Measurements from ENCODE around the gene C12orf57. TPM values are rescaled to one million over a fixed set of nuclear protein-coding genes. Genes with fewer than 3 reads are reported as not detected.

The C12orf57 gene
- total RNA-seq, 2 donors from 2014 or later, result 352 to 711 TPM

- no peak overlapping the region for H3K27ac ChIP-seq
- H3K27me3 ChIP-seq (replicated peaks; ENCODE audit: insufficient read depth), result no peaks in the 10 kb centered on the region
- peaks cover 6% of the 10 kb centered on the region for H3K4me1 ChIP-seq (replicated peaks)
- no peaks in the 10 kb centered on the region for H3K36me3 ChIP-seq
- WGBS, result 72% methylated on average over 28 of the region's 28 CpGs
- no peak overlapping the region for H3K4me3 ChIP-seq
- DNase-seq (ENCODE audit: low spot score), result no peak
- H3K9me3 ChIP-seq, result no peaks in the 10 kb centered on the region
- intact Hi-C loops (cut with DNase I), result no loop called here
- no peak for TF ChIP-seq POLR2AphosphoS5 (IDR thresholded peaks at IDR 0.05)
- no peak for TF ChIP-seq POLR2A (IDR thresholded peaks at IDR 0.05)
- no peak for TF ChIP-seq CTCF (IDR thresholded peaks at IDR 0.05)
Observed at GRCh38 chr12:6957741-6958608, 14.2 kb downstream of the C12orf57 start.

GRCh38 chr12:6958609-6959057 lies 14.8 kb downstream of the C12orf57 start:
- Histone ChIP-seq H3K4me1 (replicated peaks) (peaks cover 6% of the 10 kb centered on the region), H3K4me3 (no peak overlapping the region), H3K27ac (peak overlapping the region in 1 of 2 donors; percentile 26), H3K27me3 (replicated peaks; ENCODE audit: insufficient read depth) (no peaks in the 10 kb centered on the region), H3K36me3 (no peaks in the 10 kb centered on the region), H3K9me3 (no peaks in the 10 kb centered on the region)
- DNase-seq (ENCODE audit: low spot score), result no peak
- intact Hi-C loops (cut with DNase I), result no loop called here
- TF ChIP-seq POLR2AphosphoS5 (IDR thresholded peaks at IDR 0.05), result no peak
- TF ChIP-seq POLR2A (IDR thresholded peaks at IDR 0.05), result no peak
- TF ChIP-seq CTCF (IDR thresholded peaks at IDR 0.05), result no peak
- WGBS, result 84% methylated on average over 10 of the region's 10 CpGs

- Histone ChIP-seq H3K4me3 (no peak overlapping the region), H3K36me3 (no peaks in the 10 kb centered on the region), H3K4me1 (replicated peaks) (peaks cover 6% of the 10 kb centered on the region), H3K9me3 (no peaks in the 10 kb centered on the region), H3K27ac (peak overlapping the region in 1 of 2 donors; percentile 26), H3K27me3 (replicated peaks; ENCODE audit: insufficient read depth) (no peaks in the 10 kb centered on the region)
- no peak for DNase-seq (ENCODE audit: low spot score)
- WGBS, result 72% methylated on average over 23 of the region's 24 CpGs
- TF ChIP-seq POLR2AphosphoS5 (IDR thresholded peaks at IDR 0.05) (no peak), POLR2A (IDR thresholded peaks at IDR 0.05) (no peak), CTCF (IDR thresholded peaks at IDR 0.05) (no peak)
- intact Hi-C loops (cut with DNase I), result no loop called here
Observed at GRCh38 chr12:6959058-6959804, 15.4 kb downstream of the C12orf57 start.

- no peak for DNase-seq (ENCODE audit: low spot score)
- H3K4me3 ChIP-seq, result no peak overlapping the region
- TF ChIP-seq CTCF (IDR thresholded peaks at IDR 0.05) (no peak), POLR2A (IDR thresholded peaks at IDR 0.05) (no peak), POLR2AphosphoS5 (IDR thresholded peaks at IDR 0.05) (no peak)
- no peaks in the 10 kb centered on the region for H3K36me3 ChIP-seq
- WGBS, result 89% methylated on average over 18 of the region's 26 CpGs
- intact Hi-C loops (cut with DNase I), result loop anchor here (10.0 kb wide), 1 partner anchor 85 kb away; the partner anchor contains the start of gene SPSB2
- peak overlapping the region in 1 of 2 donors; percentile 98 for H3K27ac ChIP-seq
- no peaks in the 10 kb centered on the region for H3K27me3 ChIP-seq (replicated peaks; ENCODE audit: insufficient read depth)
- no peaks in the 10 kb centered on the region for H3K9me3 ChIP-seq
- H3K4me1 ChIP-seq (replicated peaks), result peaks cover 9% of the 10 kb centered on the region
Observed at GRCh38 chr12:6959805-6960592, 16.2 kb downstream of the C12orf57 start.

All from prostate gland (tissue), 2 donors.